Measurements from ENCODE around the gene NECAB3. TPM values are rescaled to one million over a fixed set of nuclear protein-coding genes. Genes with fewer than 3 reads are reported as not detected.

The NECAB3 gene
- polyA plus RNA-seq, 1 donor, result 32.1 TPM

- DNase-seq, result peak; percentile 71
Measured at GRCh38 chr20:33677991-33678702, 3.9 kb upstream of the NECAB3 start.

GRCh38 chr20:33676652-33677645 lies 2.7 kb upstream of the NECAB3 start:
- DNase-seq, result no peak

GRCh38 chr20:33676121-33676520 lies 1.9 kb upstream of the NECAB3 start:
- DNase-seq, result no peak

- peak; percentile 46 for DNase-seq
Measured at GRCh38 chr20:33675136-33675959, 1.1 kb upstream of the NECAB3 start.

- DNase-seq, result no peak
Measured at GRCh38 chr20:33673410-33674293, 576 bp downstream of the NECAB3 start.

GRCh38 chr20:33673114-33673409 lies 1.2 kb downstream of the NECAB3 start:
- DNase-seq, result no peak

GRCh38 chr20:33672426-33673113 lies 1.7 kb downstream of the NECAB3 start:
- DNase-seq, result no peak

GRCh38 chr20:33671573-33672288 lies 2.5 kb downstream of the NECAB3 start:
- no peak for DNase-seq

GRCh38 chr20:33670715-33671499 lies 3.3 kb downstream of the NECAB3 start:
- no peak for DNase-seq

GRCh38 chr20:33669873-33670640 lies 4.2 kb downstream of the NECAB3 start:
- DNase-seq, result no peak

GRCh38 chr20:33669224-33669623 lies 5.0 kb downstream of the NECAB3 start:
- DNase-seq, result no peak

- no peak for DNase-seq
Measured at GRCh38 chr20:33668466-33669155, 5.6 kb downstream of the NECAB3 start.

GRCh38 chr20:33667676-33668465 lies 6.4 kb downstream of the NECAB3 start:
- DNase-seq, result peak; percentile 84

GRCh38 chr20:33667245-33667675 lies 7.0 kb downstream of the NECAB3 start:
- no peak for DNase-seq

- DNase-seq, result peak; percentile 89
Measured at GRCh38 chr20:33666293-33667244, 7.7 kb downstream of the NECAB3 start, which contains the start of gene ACTL10. TSS of gene ACTL10 (plus strand) at chr20:33666943. CDS start at chr20:33667498, 555 bp downstream.

- DNase-seq, result no peak
Measured at GRCh38 chr20:33664762-33665144, 9.5 kb downstream of the NECAB3 start.
